GM18517 (cell line): ENCODE results near the gene SYCE1L.
"Not testable (repeated sequence)": the region's sequence is repeated elsewhere in the genome, so short reads cannot be mapped to it uniquely, and the experiment has no call there.

Source experiments
- ATAC-seq: cut with Tn5 transposase; IDR thresholded peaks from one replicate; pipeline ENCODE4 v1.9.1; 2021; ENCODE audit warnings: mild to moderate bottlenecking, moderate library complexity; ENCODE audit not compliant: unreplicated experiment

The SYCE1L gene, protein sequence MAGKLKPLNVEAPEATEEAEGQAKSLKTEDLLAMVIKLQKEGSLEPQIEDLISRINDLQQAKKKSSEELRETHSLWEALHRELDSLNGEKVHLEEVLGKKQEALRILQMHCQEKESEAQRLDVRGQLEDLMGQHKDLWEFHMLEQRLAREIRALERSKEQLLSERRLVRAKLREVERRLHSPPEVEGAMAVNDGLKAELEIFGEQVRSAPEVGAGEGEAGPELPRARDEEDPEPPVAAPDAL

DNA sequence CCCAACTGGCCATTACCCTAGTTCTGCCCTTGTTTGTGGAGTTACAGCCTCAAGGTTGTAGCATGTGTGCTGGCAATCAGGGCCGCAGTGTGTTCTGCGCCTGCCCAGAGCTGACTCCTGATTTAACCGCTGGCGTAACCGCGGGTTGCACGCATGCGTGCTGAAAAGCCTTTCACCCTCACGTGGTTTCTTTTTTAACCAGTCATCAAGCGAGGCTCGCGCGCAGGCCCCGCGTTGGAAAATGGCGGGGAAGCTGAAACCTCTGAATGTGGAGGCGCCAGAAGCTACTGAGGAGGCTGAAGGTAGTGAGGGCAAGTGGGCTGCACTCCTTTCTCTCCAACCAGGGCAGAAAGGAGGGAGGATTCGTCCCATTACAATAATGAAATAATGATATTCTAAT lies at the start of gene SYCE1L:
Gene SYCE1L (plus strand): TSS at position 198 of the 400 bp plus-strand sequence. CDS start 44 bp downstream, at position 242.
- ATAC-seq: no peak

DNA sequence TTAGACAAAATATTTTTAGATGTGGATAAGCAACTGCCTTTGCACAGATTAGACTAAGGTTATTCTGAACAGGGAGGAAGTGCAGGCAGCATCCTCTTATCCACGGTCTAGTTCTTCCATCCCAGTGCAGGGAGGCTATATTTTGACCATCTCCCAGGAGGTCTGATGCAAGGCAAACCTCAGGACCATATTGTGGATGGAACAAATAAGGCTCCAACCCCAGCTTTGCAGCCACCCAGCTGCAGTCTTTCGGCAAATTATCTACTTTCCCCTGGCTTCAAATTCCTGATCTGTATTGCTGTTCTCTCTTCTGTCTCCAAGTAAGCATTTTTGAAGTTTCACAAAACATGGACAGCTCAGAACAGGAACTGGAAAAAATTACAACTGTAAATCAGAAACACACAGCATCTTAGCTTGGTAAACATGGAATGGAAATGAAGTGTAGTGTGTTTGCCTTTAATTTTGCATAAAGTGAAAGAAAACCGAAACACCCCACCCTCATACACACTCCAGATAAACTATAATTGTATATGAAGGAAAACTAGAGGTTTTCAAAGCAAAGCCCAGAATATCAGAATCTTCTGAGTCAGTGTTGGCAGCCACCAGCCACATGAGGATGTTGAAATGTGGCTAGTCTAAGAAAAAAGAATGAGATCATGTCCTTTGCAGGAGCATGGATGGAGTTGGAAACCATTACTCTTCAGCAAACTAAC lies 41.7 kb upstream of the SYCE1L start:
- no peak for ATAC-seq

DNA sequence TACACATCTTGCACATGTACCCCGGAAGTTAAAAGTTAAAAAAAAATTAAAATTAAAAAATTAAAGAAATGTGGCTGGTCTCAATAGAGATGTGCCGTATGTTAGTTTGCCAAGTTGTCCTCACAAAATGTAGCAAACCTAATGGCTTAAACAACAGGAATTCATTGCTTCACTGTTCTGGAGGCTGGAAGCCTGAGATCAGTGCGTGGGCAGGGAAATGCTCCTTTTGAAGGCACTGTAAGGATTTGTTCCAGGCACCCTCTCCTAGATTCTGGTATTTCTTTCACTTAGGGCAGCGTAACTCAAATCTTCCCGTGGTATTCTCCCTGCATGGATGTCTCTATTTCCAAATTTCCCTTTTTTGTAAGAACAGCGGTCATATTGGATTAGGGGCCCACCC lies 40.9 kb upstream of the SYCE1L start:
- ATAC-seq: no peak

DNA sequence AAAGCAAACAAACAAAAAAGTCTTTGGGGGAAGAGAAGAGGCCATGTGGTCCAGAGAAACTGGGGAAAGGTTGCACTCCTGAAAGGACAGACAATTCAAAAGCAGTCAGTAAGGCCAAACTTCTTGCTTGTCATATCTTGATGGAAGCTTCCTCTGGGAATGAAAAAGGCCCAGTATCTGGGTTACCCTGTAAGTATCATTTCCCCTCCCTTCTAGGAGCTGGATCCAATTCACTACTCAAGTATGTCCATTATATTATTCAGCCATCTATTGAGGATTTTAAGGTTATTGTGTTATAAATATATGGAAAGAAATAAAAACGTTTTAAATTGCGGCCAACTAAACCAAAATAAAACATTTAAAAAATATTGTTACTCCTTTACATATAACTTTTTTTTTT lies 34.2 kb upstream of the SYCE1L start:
- no peak for ATAC-seq

DNA sequence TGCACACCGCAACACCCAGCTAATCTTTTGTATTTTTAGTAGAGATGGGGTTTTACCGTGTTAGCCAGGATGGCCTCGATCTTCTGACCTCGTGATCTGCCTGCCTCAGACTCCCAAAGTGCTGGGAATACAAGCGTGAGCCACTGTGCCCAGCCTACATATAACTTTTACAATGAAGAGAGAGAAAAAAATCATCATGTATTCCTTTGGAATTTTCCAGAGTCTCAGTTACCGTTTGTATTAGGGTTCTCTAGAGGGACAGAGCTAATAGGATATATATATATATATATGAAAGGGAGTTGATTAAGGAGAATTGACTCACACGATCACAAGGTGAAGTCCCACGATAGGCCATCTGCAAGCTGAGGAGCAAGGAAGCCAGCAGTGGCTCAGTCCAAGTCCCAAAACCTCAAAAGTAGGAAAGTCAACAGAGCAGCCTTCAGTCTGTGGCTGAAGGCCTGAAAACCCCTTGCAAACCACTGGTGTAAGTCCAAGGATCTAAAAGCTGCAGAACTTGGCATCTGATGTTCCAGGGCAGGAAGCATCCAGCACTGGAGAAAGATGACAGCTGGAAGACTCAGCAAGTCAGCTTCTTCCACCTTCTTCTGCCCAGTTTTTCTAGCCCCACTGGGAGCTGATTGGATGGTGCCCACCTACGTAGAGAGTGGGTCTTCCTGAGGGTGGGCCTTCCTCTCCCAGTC lies 33.5 kb upstream of the SYCE1L start:
- ATAC-seq: not testable (repeated sequence)

DNA sequence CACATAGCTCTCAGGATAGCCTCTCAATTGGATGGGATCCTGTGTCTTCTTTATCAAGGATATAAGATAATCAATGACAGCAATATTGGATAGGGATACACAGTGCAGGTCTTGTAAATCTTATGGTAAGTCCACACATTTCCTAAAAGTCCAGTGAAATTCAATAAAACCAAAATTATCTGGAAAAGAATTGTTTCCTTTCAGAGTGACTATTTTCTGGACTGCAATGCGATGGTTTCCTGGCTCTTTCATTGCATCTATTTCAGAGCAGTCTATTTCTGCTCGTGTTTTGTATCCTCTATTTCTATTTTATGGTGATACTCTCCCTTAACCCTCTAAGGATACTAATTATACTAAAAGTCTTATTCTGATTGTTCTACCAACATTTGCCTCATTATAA lies 32.5 kb upstream of the SYCE1L start:
- ATAC-seq: no peak

DNA sequence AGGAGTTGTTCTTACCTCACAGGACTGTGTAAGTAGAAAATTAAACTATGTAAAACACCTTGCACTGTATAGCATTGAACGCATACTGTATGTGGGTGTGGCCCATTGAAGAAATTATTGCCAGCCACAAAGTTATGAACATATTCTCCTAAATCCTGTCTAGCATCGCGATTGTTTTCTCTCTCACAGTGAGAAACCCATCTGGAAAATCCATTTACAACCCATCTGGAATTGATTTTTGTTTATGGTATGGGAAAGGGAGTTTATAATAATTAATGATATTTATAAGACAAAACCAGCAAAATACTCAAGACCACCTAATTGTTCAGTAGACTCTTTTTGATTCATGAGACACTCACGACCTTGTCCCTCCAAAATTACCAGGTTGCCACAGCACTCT lies 30.3 kb upstream of the SYCE1L start:
- no peak for ATAC-seq

DNA sequence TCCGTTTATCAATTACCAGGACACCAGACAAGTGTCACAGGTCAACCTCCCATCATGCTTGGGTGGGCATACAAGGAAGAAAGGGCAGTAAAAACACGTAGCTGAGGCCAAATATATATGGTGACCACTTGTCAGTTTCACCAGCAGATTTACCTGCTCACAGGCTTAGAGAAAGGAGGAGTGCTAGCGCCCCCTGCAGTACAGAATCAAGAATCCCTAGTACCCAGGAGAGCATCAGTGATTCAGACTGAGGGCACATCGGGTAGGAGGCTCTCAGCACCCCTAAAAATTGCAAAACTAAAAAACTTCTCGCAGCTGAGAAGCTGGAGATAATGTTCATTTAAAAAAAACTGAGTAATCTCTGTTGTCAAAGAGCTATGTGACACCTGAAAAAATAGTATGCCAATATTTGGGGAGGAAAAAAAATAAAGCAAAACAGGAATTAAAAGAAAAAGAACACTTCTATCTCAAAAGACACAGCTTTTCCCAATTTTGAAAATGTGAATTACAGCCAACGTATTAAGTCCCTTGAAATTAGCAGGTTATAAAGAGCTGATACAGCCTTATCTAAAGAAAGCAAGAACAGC lies 29.5 kb upstream of the SYCE1L start:
- ATAC-seq: peak; percentile 77

DNA sequence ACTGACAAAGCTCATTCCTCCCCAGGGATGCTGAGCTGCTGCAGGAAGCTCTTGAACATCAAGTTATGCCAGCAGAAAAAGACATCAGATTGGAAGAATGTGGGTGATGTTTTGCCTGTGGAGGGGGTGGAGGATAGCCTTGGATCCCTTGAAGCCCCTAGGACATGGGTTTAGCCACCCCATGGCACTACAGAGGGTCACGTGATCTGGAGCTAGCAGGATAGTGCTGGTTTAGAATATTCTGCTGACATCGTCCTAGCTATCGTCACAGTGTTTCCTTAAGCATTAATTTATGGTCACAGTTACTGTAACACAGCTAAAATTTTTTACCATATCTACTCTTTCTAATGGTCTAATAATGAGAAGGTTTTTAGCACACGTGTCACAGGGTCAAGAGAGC lies 28.4 kb upstream of the SYCE1L start:
- ATAC-seq: no peak

DNA sequence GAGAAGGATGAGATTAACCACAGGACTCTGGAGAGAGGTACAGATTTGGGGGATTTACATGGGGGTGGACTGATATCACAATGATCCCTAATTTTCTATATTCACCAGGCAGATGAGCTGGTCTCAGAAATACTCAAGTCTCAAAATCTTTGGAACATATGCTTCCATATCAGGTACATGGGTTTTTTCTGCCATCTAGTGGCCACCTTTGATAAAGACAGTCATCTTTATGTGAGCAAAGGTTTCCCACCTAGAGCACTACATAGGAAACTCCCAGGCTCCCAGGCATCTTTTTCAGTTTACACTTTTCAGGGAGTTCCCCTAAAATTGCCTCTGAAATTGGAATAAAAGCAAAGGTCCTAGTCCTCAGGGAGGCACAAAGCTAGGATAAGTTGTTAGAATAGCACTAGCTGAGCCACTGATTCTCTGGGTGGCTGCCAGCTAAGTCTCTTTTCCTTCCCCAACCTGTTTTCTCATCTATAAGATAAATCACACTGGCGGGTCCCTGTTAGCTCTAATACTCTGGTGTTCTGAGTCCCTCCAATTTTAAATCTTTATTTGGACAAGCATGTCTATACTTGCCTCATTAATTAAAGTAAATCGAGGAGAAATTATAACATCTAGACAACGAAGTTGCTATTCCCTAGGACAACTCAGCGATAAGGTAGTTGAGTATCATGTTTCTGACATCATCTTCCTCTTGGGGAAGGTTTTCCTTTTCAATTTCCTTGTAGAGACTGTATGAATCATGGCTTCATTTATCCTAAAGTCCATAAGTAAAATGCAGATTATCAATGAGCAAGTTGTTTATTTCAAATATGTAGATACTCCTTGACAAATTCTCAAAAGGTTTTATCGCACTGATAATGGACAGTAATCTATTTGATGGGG lies 27.2 kb upstream of the SYCE1L start:
- ATAC-seq: peak; percentile 86

DNA sequence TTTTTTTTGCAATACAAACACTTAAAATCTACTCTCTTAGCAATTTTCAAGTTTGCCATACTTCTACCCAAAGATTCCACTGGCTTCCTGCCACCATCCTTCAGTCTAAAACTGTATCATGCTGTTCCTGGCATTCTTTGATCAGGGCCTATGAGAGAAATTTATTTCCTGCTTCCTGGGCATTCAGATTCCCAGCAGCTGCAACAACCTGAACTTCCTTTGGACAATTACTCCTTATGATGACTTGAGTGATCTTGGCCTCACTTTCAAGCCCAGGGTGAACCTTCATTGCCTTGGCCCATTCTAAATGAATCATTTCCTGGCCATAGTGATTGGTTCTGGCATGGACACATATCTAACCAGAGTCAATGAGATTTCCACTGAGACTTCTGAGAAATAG lies 26.3 kb upstream of the SYCE1L start:
- ATAC-seq: no peak

DNA sequence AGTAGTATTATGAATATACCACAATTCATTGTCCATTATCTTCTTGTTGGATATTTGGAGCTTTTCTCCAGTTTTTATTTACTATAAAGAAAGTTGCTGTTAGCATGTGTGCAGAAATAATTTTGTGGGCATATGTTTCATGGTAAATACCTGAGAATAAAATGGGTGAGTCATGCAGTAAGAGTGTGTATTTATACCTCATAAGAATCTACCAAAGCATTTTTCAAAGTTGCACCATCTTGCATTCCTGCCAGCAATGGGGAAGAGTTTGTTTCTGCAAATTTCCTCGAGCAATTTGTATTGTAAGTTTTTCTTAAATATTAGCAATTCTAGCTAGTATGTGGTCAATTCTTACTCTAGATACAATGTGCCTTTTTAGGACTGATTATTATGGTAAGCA lies 16.1 kb upstream of the SYCE1L start:
- ATAC-seq: no peak

DNA sequence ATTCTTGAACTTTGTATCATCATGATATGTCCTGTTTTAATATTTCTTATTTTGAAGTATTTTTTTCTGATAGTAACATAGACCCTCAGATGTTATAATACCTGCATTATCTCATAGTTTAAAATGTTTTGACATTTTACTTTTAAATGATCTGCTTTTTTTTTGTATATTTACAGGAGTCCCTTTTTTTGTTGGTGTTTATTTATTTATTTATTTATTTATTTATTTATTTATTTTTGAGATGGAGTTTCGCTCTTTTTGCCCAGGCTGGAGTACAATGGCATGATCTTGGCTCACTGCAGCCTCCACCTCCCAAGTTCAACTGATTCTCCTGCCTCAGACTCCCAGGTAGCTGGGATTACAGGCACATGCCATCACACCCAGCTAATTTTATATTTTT lies 12.9 kb upstream of the SYCE1L start:
- ATAC-seq: not testable (repeated sequence)

DNA sequence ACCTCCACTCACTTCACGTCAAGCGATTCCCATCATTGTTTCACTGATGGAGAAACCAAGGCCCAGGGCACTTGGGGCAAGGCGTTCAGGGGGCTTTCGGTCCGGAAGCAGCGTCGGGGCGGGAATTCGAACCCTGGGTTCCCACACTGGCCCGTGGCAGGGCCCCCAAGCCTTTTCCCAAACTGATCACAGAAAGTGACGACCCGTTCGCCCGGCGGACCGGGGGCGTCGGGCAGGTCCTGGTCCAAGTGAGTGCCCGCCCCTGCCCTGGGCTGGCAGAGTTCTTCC lies 9.1 kb upstream of the SYCE1L start:
- ATAC-seq: no peak

DNA sequence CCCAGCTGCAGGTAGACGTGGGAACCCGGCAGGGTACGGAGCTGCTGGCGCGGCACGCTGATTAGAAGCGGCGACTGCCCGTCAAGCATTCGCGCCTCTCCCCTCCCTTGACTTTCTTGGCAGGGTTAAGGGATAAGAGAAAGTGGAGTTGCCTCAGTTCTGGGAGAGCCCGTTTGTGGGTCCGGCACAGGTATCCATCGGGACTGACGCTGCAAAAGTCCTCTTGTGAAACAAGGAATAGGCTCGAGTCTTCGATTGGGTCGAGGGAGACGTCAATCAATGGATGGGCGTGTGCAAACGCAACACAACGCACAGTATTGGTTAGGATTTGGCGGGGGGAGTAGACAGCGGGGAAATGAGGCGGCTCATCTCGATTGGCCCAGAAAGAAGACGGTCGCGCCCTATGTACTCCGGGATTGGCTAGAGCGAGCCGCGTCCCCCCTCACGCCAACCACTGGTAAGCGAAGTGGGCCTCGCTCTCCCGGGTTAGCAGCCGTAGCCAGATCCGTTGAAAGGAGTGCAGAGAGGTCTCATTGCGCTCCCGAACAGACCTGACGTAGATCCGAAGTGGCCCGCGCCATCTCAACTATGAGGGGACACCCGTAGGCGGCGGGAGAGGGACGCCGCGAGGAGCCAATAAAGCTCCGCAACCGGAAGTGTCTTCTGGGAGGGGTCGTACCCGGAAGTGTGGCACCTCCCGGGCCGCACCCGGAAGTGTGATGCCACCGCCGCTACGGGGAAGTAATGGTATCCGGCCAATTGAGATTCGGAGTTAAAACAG lies 8.5 kb upstream of the SYCE1L start, which contains the start of gene MON1B:
Gene MON1B (plus strand): TSS at position 713 of the 781 bp plus-strand sequence. CDS start 296 bp downstream, outside the sequence.
- peak; percentile 96 for ATAC-seq

DNA sequence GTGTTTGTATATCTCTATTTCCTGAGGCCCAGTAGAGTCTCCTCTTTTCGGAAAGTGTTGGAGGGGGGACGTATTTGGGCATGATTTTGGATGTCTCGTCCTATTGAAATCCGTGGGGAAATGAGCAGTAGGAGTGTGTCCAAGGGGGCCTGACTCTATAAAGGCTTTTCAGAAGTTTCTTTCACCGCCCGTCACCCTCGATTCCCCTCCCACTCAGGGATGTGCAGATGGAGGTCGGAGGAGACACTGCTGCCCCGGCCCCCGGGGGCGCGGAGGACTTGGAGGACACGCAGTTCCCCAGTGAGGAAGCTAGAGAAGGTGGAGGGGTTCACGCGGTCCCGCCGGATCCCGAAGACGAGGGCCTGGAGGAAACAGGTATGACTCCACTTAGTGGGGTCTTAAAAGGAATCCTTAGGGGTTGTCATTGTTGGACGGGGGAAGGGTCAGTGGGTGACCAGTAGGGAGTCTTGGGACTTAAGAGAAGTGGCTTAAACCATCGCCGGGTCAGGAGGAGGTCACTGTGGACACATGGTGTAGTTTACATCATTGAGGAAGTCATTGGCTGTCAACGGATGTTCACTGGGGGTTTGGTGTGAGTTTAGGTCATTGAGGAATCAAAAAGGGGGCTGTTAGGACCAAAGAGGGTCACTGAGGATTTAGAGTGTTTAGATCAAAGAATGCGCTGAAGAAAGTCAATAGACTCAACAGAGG lies 7.8 kb upstream of the SYCE1L start:
- ATAC-seq: no peak

DNA sequence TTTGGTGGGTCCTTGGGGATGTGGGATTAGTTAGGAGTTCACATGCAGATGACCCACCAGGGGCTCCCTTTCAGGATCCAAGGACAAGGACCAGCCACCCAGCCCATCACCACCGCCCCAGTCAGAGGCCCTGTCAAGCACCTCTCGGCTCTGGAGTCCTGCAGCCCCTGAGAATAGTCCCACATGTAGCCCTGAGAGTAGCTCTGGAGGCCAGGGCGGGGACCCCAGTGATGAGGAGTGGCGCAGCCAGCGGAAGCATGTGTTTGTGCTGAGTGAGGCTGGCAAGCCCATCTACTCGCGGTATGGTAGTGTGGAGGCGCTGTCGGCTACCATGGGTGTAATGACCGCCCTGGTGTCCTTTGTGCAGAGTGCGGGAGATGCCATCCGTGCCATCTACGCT lies 5.8 kb upstream of the SYCE1L start:
- ATAC-seq: no peak

DNA sequence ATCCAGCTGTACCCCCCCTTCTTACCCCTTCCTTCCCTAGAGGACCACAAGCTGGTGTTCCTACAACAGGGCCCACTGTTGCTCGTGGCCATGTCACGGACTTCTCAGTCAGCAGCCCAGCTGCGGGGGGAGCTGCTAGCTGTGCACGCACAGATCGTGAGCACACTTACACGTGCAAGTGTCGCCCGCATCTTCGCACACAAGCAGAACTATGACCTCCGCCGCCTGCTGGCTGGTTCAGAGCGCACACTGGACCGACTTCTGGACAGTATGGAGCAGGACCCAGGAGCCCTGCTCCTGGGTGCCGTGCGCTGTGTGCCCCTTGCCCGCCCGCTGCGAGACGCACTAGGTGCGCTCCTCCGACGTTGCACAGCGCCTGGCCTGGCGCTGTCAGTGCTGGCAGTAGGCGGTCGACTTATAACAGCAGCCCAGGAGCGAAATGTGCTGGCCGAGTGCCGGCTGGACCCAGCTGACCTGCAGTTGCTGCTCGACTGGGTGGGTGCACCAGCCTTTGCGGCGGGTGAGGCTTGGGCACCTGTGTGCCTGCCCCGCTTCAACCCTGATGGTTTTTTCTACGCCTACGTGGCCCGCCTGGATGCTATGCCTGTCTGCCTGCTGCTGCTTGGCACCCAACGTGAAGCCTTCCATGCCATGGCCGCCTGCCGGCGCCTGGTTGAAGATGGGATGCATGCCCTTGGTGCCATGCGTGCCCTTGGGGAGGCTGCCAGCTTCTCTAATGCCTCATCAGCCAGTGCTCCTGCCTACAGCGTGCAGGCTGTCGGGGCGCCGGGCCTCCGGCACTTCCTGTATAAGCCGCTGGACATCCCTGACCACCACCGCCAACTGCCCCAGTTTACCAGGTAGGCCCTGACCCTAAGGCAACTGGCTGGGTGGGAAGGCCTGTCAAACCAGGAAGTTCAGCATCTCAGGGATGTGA lies 4.6 kb upstream of the SYCE1L start:
- no peak for ATAC-seq
